ENCODE measurements around the gene RALGPS1. TPM values are rescaled to one million over a fixed set of nuclear protein-coding genes. Genes with fewer than 3 reads are reported as not detected.
A peak's percentile ranks its signal among the peaks of the same experiment; 100 is the strongest.

RALGPS1 gene
- total and polyA plus RNA-seq, 2 experiments from 2014 or later = 13.1 to 22.1 TPM

- H3K9me2 ChIP-seq (replicated peaks; ENCODE audit: insufficient read depth) = no peaks in the 10 kb centered on the region
- DNase-seq (ENCODE audit: low spot score) = no peak
- peaks cover 17% of the 10 kb centered on the region for H3K4me1 ChIP-seq (ENCODE audit: insufficient read depth)
- no peak overlapping the region for H2AFZ ChIP-seq
- H3K4me2 ChIP-seq = peak overlapping the region; percentile 12
- whole genome bisulfite sequencing (ENCODE audit: low lambda C conversion rate, missing lambda C conversion rate) = 83% methylated on average over 7 of the region's 7 CpGs
- H3K4me3 ChIP-seq = no peak overlapping the region
- TF ChIP-seq EZH2 (IDR thresholded peaks at IDR 0.05; ENCODE audit: borderline replicate concordance) (no peak), EZH2phosphoT487 (IDR thresholded peaks at IDR 0.05; ENCODE audit: low read depth, severe bottlenecking, unreplicated experiment) (no peak), CTCF (IDR thresholded peaks at IDR 0.05; ENCODE audit: poor library complexity) (no peak)
- H4K20me1 ChIP-seq (ENCODE audit: insufficient read depth, poor library complexity, severe bottlenecking) = no peaks in the 10 kb centered on the region
- peak overlapping the region; percentile 54 for H3K27ac ChIP-seq
- H3K79me2 ChIP-seq = no peaks in the 10 kb centered on the region
- H3K27me3 ChIP-seq = no peaks in the 10 kb centered on the region
- H3K9me3 ChIP-seq (ENCODE audit: low read depth) = no peaks in the 10 kb centered on the region
- no peaks in the 10 kb centered on the region for H3K36me3 ChIP-seq (replicated peaks; ENCODE audit: insufficient read depth, low read depth)
Observed at GRCh38 chr9:127198587-127198986, 284.0 kb downstream of the RALGPS1 start.

GRCh38 chr9:127199001-127199791 lies 284.6 kb downstream of the RALGPS1 start:
- H3K27ac ChIP-seq = peak overlapping the region; percentile 54
- H3K27me3 ChIP-seq = no peaks in the 10 kb centered on the region
- 41% methylated on average over 15 of the region's 15 CpGs for WGBS (ENCODE audit: low lambda C conversion rate, missing lambda C conversion rate)
- no peaks in the 10 kb centered on the region for H3K9me2 ChIP-seq (replicated peaks; ENCODE audit: insufficient read depth)
- H3K4me1 ChIP-seq (ENCODE audit: insufficient read depth) = peaks cover 17% of the 10 kb centered on the region
- H3K36me3 ChIP-seq (replicated peaks; ENCODE audit: insufficient read depth, low read depth) = no peaks in the 10 kb centered on the region
- DNase-seq (ENCODE audit: low spot score) = peak; percentile 88
- no peaks in the 10 kb centered on the region for H4K20me1 ChIP-seq (ENCODE audit: insufficient read depth, poor library complexity, severe bottlenecking)
- no peaks in the 10 kb centered on the region for H3K9me3 ChIP-seq (ENCODE audit: low read depth)
- H2AFZ ChIP-seq = no peak overlapping the region
- TF ChIP-seq EZH2 (IDR thresholded peaks at IDR 0.05; ENCODE audit: borderline replicate concordance) (no peak), EZH2phosphoT487 (IDR thresholded peaks at IDR 0.05; ENCODE audit: low read depth, severe bottlenecking, unreplicated experiment) (no peak), CTCF (IDR thresholded peaks at IDR 0.05; ENCODE audit: poor library complexity) (peak; percentile 86)
- no peak overlapping the region for H3K4me3 ChIP-seq
- no peaks in the 10 kb centered on the region for H3K79me2 ChIP-seq
- peak overlapping the region; percentile 12 for H3K4me2 ChIP-seq

- Histone ChIP-seq H3K27me3 (no peaks in the 10 kb centered on the region), H3K4me1 (ENCODE audit: insufficient read depth) (peaks cover 17% of the 10 kb centered on the region), H3K4me3 (no peak overlapping the region), H3K9me2 (replicated peaks; ENCODE audit: insufficient read depth) (no peaks in the 10 kb centered on the region), H3K79me2 (no peaks in the 10 kb centered on the region), H3K36me3 (replicated peaks; ENCODE audit: insufficient read depth, low read depth) (no peaks in the 10 kb centered on the region), H4K20me1 (ENCODE audit: insufficient read depth, poor library complexity, severe bottlenecking) (no peaks in the 10 kb centered on the region), H3K4me2 (no peak overlapping the region), H3K9me3 (ENCODE audit: low read depth) (no peaks in the 10 kb centered on the region), H2AFZ (no peak overlapping the region), H3K27ac (no peak overlapping the region)
- no peak for DNase-seq (ENCODE audit: low spot score)
- TF ChIP-seq CTCF (IDR thresholded peaks at IDR 0.05; ENCODE audit: poor library complexity) = no peak
- TF ChIP-seq EZH2phosphoT487 (IDR thresholded peaks at IDR 0.05; ENCODE audit: low read depth, severe bottlenecking, unreplicated experiment) = no peak
- TF ChIP-seq EZH2 (IDR thresholded peaks at IDR 0.05; ENCODE audit: borderline replicate concordance) = no peak
- 92% methylated on average over 10 of the region's 10 CpGs for WGBS (ENCODE audit: low lambda C conversion rate, missing lambda C conversion rate)
Observed at GRCh38 chr9:127200106-127200862, 285.7 kb downstream of the RALGPS1 start.
